GM12892 (cell line): ENCODE measurements around the gene SMYD3.

Source experiments
- POLR2A ChIP-seq: IDR thresholded peaks from 2 replicates; pipeline ENCODE4 v1.6.1; 2011; ENCODE audit warnings: low read depth, low read length, control low read depth
- POLR2AphosphoS5 ChIP-seq: IDR thresholded peaks from 2 replicates; pipeline ENCODE4 v1.6.1; 2011; ENCODE audit warnings: low read depth, low read length, control low read depth
- TAF1 ChIP-seq: IDR thresholded peaks from 2 replicates; pipeline ENCODE4 v1.6.1; 2011; ENCODE audit warnings: low read depth, mild to moderate bottlenecking, control low read depth, low read length, borderline replicate concordance

DNA sequence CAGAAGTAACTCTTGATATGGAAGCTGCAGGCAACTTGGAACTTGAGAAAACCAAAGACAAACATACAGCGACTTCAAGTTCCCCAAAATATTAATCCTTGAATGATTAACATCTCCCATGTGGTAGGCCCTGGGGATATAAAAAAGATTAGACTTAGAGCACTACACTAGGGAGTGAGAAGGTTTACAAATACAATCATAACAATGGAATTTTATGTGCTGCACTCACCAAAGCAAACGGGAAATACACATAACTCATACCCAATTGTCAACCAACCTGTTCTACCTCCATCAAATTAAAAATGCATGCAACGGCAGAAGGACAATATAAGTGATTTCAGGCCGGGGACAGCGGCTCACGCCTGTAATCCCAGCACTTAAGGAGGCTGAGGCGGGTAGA is 3.7 kb downstream of the SMYD3 start:
- TF ChIP-seq POLR2A (no peak), POLR2AphosphoS5 (no peak), TAF1 (no peak)
